T-helper 2 cell treated with Interferon-gamma antibody and Interleukin-4, amounts not matched to agents 5 μg/mL and 100 μg/mL, for 36 hours (primary cell): ENCODE measurements around the gene PPDPF.
A peak's percentile ranks its signal among the peaks of the same experiment; 100 is the strongest.

Source experiments
- DNase-seq: peaks from one replicate; pipeline ENCODE4 v3.0.0; 2021; ENCODE audit warnings: low spot score
- H3K27ac Mint-ChIP-seq: one replicate; pipeline ENCODE4 v1.8.0; 2021; ENCODE audit warnings: mild to moderate bottlenecking, mixed read lengths
- H3K27me3 Mint-ChIP-seq: one replicate; pipeline ENCODE4 v1.8.0; 2021; ENCODE audit warnings: low read depth, mixed read lengths
- H3K36me3 Mint-ChIP-seq: one replicate; pipeline ENCODE4 v1.8.0; 2021; ENCODE audit warnings: low read depth, mixed read lengths
- H3K4me1 Mint-ChIP-seq: one replicate; pipeline ENCODE4 v1.8.0; 2021; ENCODE audit warnings: low read depth, mixed read lengths
- H3K4me3 Mint-ChIP-seq: one replicate; pipeline ENCODE4 v1.8.0; 2022; ENCODE audit warnings: mild to moderate bottlenecking, moderate library complexity, mixed read lengths
- H3K9me3 Mint-ChIP-seq: one replicate; pipeline ENCODE4 v1.8.0; 2021; ENCODE audit warnings: mixed read lengths

The PPDPF gene

GRCh38 chr20:63546256-63546955 lies 25.8 kb downstream of the PPDPF start:
- H3K9me3 Mint-ChIP-seq: no peaks in the 10 kb centered on the region
- no peak overlapping the region for H3K27ac Mint-ChIP-seq
- no peaks in the 10 kb centered on the region for H3K4me1 Mint-ChIP-seq
- no peak overlapping the region for H3K4me3 Mint-ChIP-seq
- H3K36me3 Mint-ChIP-seq: no peaks in the 10 kb centered on the region
- peaks cover 17% of the 10 kb centered on the region for H3K27me3 Mint-ChIP-seq
- no peak for DNase-seq

GRCh38 chr20:63546956-63547724 lies 26.6 kb downstream of the PPDPF start:
- no peak for DNase-seq
- no peaks in the 10 kb centered on the region for H3K9me3 Mint-ChIP-seq
- H3K4me1 Mint-ChIP-seq: peaks cover 1% of the 10 kb centered on the region
- no peak overlapping the region for H3K4me3 Mint-ChIP-seq
- H3K27me3 Mint-ChIP-seq: peaks cover 17% of the 10 kb centered on the region
- no peaks in the 10 kb centered on the region for H3K36me3 Mint-ChIP-seq
- H3K27ac Mint-ChIP-seq: no peak overlapping the region

- Mint-ChIP-seq H3K27me3 (peaks cover 23% of the 10 kb centered on the region), H3K9me3 (no peaks in the 10 kb centered on the region)
These were observed 27.3 kb downstream of the PPDPF start, which contains the start of gene SRMS for GRCh38 chr20:63547725-63548480. Gene SRMS, minus strand, starts transcription at chr20:63547749. Its CDS starts 286 bp downstream, at chr20:63547463.

GRCh38 chr20:63548542-63548941 lies 28.0 kb downstream of the PPDPF start:
- no peak overlapping the region for H3K4me3 Mint-ChIP-seq
- no peaks in the 10 kb centered on the region for H3K36me3 Mint-ChIP-seq
- no peaks in the 10 kb centered on the region for H3K9me3 Mint-ChIP-seq
- no peak overlapping the region for H3K27ac Mint-ChIP-seq
- DNase-seq: no peak
- H3K27me3 Mint-ChIP-seq: peaks cover 25% of the 10 kb centered on the region
- H3K4me1 Mint-ChIP-seq: peaks cover 12% of the 10 kb centered on the region

More at GRCh38 chr20:63547725-63548480, 27.3 kb downstream of the PPDPF start, which contains the start of gene SRMS:
- Mint-ChIP-seq H3K4me3 (no peak within 1 kb of the TSS), H3K36me3 (no peaks in the 10 kb centered on the region), H3K27ac (no peak within 1 kb of the TSS), H3K4me1 (peaks cover 9% of the 10 kb centered on the region)
- DNase-seq: no peak

GRCh38 chr20:63549019-63549418 lies 28.5 kb downstream of the PPDPF start:
- H3K9me3 Mint-ChIP-seq: no peaks in the 10 kb centered on the region
- no peak for DNase-seq
- peaks cover 12% of the 10 kb centered on the region for H3K4me1 Mint-ChIP-seq
- H3K27ac Mint-ChIP-seq: no peak overlapping the region
- peaks cover 22% of the 10 kb centered on the region for H3K27me3 Mint-ChIP-seq
- no peaks in the 10 kb centered on the region for H3K36me3 Mint-ChIP-seq
- no peak overlapping the region for H3K4me3 Mint-ChIP-seq

GRCh38 chr20:63549679-63550282 lies 29.2 kb downstream of the PPDPF start:
- Mint-ChIP-seq H3K36me3 (no peaks in the 10 kb centered on the region), H3K9me3 (no peaks in the 10 kb centered on the region), H3K4me3 (no peak overlapping the region), H3K4me1 (peaks cover 12% of the 10 kb centered on the region), H3K27me3 (peaks cover 22% of the 10 kb centered on the region), H3K27ac (no peak overlapping the region)
- DNase-seq: no peak

GRCh38 chr20:63551068-63551467 lies 30.5 kb downstream of the PPDPF start:
- H3K9me3 Mint-ChIP-seq: no peaks in the 10 kb centered on the region

GRCh38 chr20:63552481-63553249 lies 32.1 kb downstream of the PPDPF start:
- no peaks in the 10 kb centered on the region for H3K36me3 Mint-ChIP-seq
- H3K9me3 Mint-ChIP-seq: no peaks in the 10 kb centered on the region
- H3K27me3 Mint-ChIP-seq: peaks cover 19% of the 10 kb centered on the region
- peak overlapping the region; percentile 73 for H3K4me3 Mint-ChIP-seq
- DNase-seq: peak; percentile 48
- peaks cover 12% of the 10 kb centered on the region for H3K4me1 Mint-ChIP-seq
- H3K27ac Mint-ChIP-seq: peak overlapping the region; percentile 84

More at GRCh38 chr20:63551068-63551467, 30.5 kb downstream of the PPDPF start:
- Mint-ChIP-seq H3K36me3 (no peaks in the 10 kb centered on the region), H3K4me3 (no peak overlapping the region), H3K27me3 (peaks cover 22% of the 10 kb centered on the region), H3K4me1 (peaks cover 12% of the 10 kb centered on the region), H3K27ac (no peak overlapping the region)
- DNase-seq: no peak

- H3K27ac Mint-ChIP-seq: peak overlapping the region; percentile 84
- H3K9me3 Mint-ChIP-seq: no peaks in the 10 kb centered on the region
- no peaks in the 10 kb centered on the region for H3K36me3 Mint-ChIP-seq
- H3K27me3 Mint-ChIP-seq: peaks cover 19% of the 10 kb centered on the region
- H3K4me1 Mint-ChIP-seq: peaks cover 12% of the 10 kb centered on the region
- peak; percentile 80 for DNase-seq
- peak overlapping the region; percentile 73 for H3K4me3 Mint-ChIP-seq
These were observed 32.8 kb downstream of the PPDPF start for GRCh38 chr20:63553251-63553932.

- Mint-ChIP-seq H3K4me3 (peak within 1 kb of the TSS; percentile 73), H3K36me3 (no peaks in the 10 kb centered on the region)
- peak; percentile 49 for DNase-seq
These were observed 33.3 kb downstream of the PPDPF start, which contains the start of gene FNDC11 for GRCh38 chr20:63553933-63554290. Gene FNDC11, plus strand, starts transcription at chr20:63554159. Its CDS starts 1,505 bp downstream, at chr20:63555664.

GRCh38 chr20:63554361-63555278 lies 34.1 kb downstream of the PPDPF start:
- no peak overlapping the region for H3K27ac Mint-ChIP-seq
- no peaks in the 10 kb centered on the region for H3K9me3 Mint-ChIP-seq
- peaks cover 14% of the 10 kb centered on the region for H3K27me3 Mint-ChIP-seq
- peaks cover 12% of the 10 kb centered on the region for H3K4me1 Mint-ChIP-seq
- H3K4me3 Mint-ChIP-seq: peak overlapping the region; percentile 43
- H3K36me3 Mint-ChIP-seq: peaks cover 2% of the 10 kb centered on the region
- DNase-seq: no peak

More at GRCh38 chr20:63553933-63554290, 33.3 kb downstream of the PPDPF start, which contains the start of gene FNDC11:
- peak within 1 kb of the TSS; percentile 84 for H3K27ac Mint-ChIP-seq
- no peaks in the 10 kb centered on the region for H3K9me3 Mint-ChIP-seq
- H3K27me3 Mint-ChIP-seq: peaks cover 19% of the 10 kb centered on the region
- H3K4me1 Mint-ChIP-seq: peaks cover 12% of the 10 kb centered on the region
